ENCODE measurements around the gene BBC3. TPM values are rescaled to one million over a fixed set of nuclear protein-coding genes. Genes with fewer than 3 reads are reported as not detected.
A peak's percentile ranks its signal among the peaks of the same experiment; 100 is the strongest.
"Not testable (repeated sequence)": the region's sequence is repeated elsewhere in the genome, so short reads cannot be mapped to it uniquely, and the experiment has no call there.

Gene BBC3
- total RNA-seq, 1 experiment from 2014 or later: 2.7 TPM

- POLR2A ChIA-PET (ENCODE audit: low non-redundant PET): no interaction called here
- DNase-seq (ENCODE audit: low spot score): no peak
These were observed 23.0 kb upstream of the BBC3 start for GRCh38 chr19:47253970-47254369.

DNA sequence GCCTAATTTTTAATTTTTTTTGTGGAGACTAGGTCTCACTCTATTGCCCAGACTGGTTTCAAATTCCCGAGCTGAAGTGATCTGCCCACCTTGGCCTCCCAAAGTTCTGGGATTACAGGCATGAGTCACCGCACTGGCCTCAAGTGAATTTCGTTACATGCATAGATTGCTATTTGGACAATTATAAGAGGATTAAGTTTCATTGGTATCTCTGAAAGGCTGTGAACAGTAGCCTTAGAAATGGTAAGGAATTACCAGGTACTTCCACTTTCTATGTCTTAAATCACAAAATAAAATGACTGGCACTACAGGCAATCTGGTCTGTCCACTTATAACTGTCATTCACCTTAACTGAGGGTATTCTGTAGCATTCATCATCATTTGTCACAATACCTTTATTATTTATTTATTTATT lies 22.5 kb upstream of the BBC3 start:
- intact Hi-C loops (cut with micrococcal nuclease; ENCODE audit: unreplicated experiment): no loop called here
- Histone ChIP-seq H3K27ac (ENCODE audit: low read depth, low read length, poor library complexity, severe bottlenecking) (peak overlapping the region; percentile 59), H3K36me3 (ENCODE audit: insufficient read depth, low read length, poor library complexity, severe bottlenecking) (peaks cover 1% of the 10 kb centered on the region), H3K4me3 (ENCODE audit: low read depth, low read length, poor library complexity, severe bottlenecking) (no peak overlapping the region), H3K4me1 (ENCODE audit: insufficient read depth, low read length, poor library complexity, severe bottlenecking) (peaks cover 7% of the 10 kb centered on the region), H3K9me3 (ENCODE audit: low read depth, low read length, poor library complexity, severe bottlenecking) (no peaks in the 10 kb centered on the region), H3K27me3 (replicated peaks; ENCODE audit: insufficient read depth, low read depth, low read length, poor library complexity) (no peaks in the 10 kb centered on the region)
- BruUV-seq (replicated peaks): no TSS peak
- ChIA-PET POLR2A (ENCODE audit: low non-redundant PET) (no interaction called here), CTCF (interaction anchor here (1.2 kb wide), 1 partner anchor 9 kb away, joined by 4 read pairs; no protein-coding TSS in a partner anchor)
- no peak for TF ChIP-seq CTCF (conservative IDR thresholded peaks at IDR 0.05; ENCODE audit: low read depth, low read length)
- no peak for TF ChIP-seq EZH2 (IDR thresholded peaks at IDR 0.05; ENCODE audit: borderline replicate concordance, low read depth, low read length, poor library complexity, severe bottlenecking)
- DNase-seq (ENCODE audit: low spot score): peak; percentile 76

More at GRCh38 chr19:47253970-47254369, 23.0 kb upstream of the BBC3 start:
- peak overlapping the region; percentile 59 for H3K27ac ChIP-seq (ENCODE audit: low read depth, low read length, poor library complexity, severe bottlenecking)
- H3K4me3 ChIP-seq (ENCODE audit: low read depth, low read length, poor library complexity, severe bottlenecking): no peak overlapping the region
- H3K4me1 ChIP-seq (ENCODE audit: insufficient read depth, low read length, poor library complexity, severe bottlenecking): peaks cover 7% of the 10 kb centered on the region
- TF ChIP-seq CTCF (conservative IDR thresholded peaks at IDR 0.05; ENCODE audit: low read depth, low read length): no peak
- no peak for TF ChIP-seq EZH2 (IDR thresholded peaks at IDR 0.05; ENCODE audit: borderline replicate concordance, low read depth, low read length, poor library complexity, severe bottlenecking)
- CTCF ChIA-PET: interaction anchor here (1.2 kb wide), 1 partner anchor 10 kb away, joined by 4 read pairs; no protein-coding TSS in a partner anchor
- no TSS peak for BruUV-seq (replicated peaks)
- peaks cover 6% of the 10 kb centered on the region for H3K36me3 ChIP-seq (ENCODE audit: insufficient read depth, low read length, poor library complexity, severe bottlenecking)
- no peaks in the 10 kb centered on the region for H3K27me3 ChIP-seq (replicated peaks; ENCODE audit: insufficient read depth, low read depth, low read length, poor library complexity)
- no peaks in the 10 kb centered on the region for H3K9me3 ChIP-seq (ENCODE audit: low read depth, low read length, poor library complexity, severe bottlenecking)
- intact Hi-C loops (cut with micrococcal nuclease; ENCODE audit: unreplicated experiment): no loop called here

DNA sequence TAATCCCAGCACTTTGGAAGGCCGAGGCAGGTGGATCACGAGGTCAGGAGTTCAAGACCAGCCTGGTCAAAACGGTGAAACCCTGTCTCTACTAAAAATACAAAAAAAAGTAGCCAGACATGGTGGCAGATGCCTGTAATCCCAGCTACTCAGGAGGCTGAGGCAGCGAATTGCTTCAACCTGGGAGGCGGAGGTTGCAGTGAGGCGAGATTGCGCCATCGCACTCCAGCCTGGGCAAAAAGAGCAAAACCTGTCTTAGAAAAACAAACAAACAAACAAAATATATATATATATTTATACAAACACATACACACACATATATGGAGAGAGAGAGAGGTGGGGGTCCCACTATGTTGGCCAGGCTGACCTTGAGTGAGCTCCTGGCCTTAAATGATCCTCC lies 22.0 kb upstream of the BBC3 start:
- DNase-seq (ENCODE audit: low spot score); intact Hi-C loops (cut with micrococcal nuclease; ENCODE audit: unreplicated experiment); H3K27me3 ChIP-seq (replicated peaks; ENCODE audit: insufficient read depth, low read depth, low read length, poor library complexity); H3K4me3 ChIP-seq (ENCODE audit: low read depth, low read length, poor library complexity, severe bottlenecking); H3K36me3 ChIP-seq (ENCODE audit: insufficient read depth, low read length, poor library complexity, severe bottlenecking); H3K9me3 ChIP-seq (ENCODE audit: low read depth, low read length, poor library complexity, severe bottlenecking); POLR2A ChIA-PET (ENCODE audit: low non-redundant PET); CTCF ChIA-PET; BruUV-seq (replicated peaks); H3K4me1 ChIP-seq (ENCODE audit: insufficient read depth, low read length, poor library complexity, severe bottlenecking): not testable (repeated sequence)
- peak overlapping the region; percentile 59 for H3K27ac ChIP-seq (ENCODE audit: low read depth, low read length, poor library complexity, severe bottlenecking)
